Neural cell (in vitro differentiated cells): Measurements from ENCODE around the gene OR14A16.

Source experiments
- EP300 ChIP-seq: fragments of 450-650 bp; conservative IDR thresholded peaks from 2 replicates; pipeline ENCODE4 v1.6.1; 2014; ENCODE audit warnings: antibody characterized with exemption, mild to moderate bottlenecking, moderate library complexity; ENCODE audit not compliant: poor library complexity, severe bottlenecking
- EZH2 ChIP-seq: fragments of 200-600, 300-800 bp; shearing (Covaris generic), sonication (generic); IDR thresholded peaks from 2 replicates; pipeline ENCODE4 v1.6.1; 2014; ENCODE audit warnings: antibody characterized with exemption, low read length, borderline replicate concordance, mild to moderate bottlenecking; ENCODE audit not compliant: insufficient read depth, poor library complexity, severe bottlenecking
- MXI1 ChIP-seq: fragments of 450-650 bp; conservative IDR thresholded peaks from 2 replicates; pipeline ENCODE4 v1.6.1; 2014; ENCODE audit warnings: antibody characterized with exemption, mild to moderate bottlenecking; ENCODE audit not compliant: poor library complexity, severe bottlenecking
- POLR2AphosphoS5 ChIP-seq: IDR thresholded peaks from 2 replicates; pipeline ENCODE4 v1.6.1; 2012
- RAD21 ChIP-seq: fragments of 450-650 bp; conservative IDR thresholded peaks from 2 replicates; pipeline ENCODE4 v1.6.1; 2014; ENCODE audit warnings: antibody characterized with exemption, mild to moderate bottlenecking, moderate library complexity
- SMC3 ChIP-seq: fragments of 450-650 bp; conservative IDR thresholded peaks from 2 replicates; pipeline ENCODE4 v1.6.1; 2014; ENCODE audit warnings: antibody characterized with exemption, mild to moderate bottlenecking, moderate library complexity; ENCODE audit not compliant: poor library complexity
- TAF1 ChIP-seq: IDR thresholded peaks from 2 replicates; pipeline ENCODE4 v1.6.1; 2012; ENCODE audit warnings: low read depth
- TF ChIP-seq, protein P1 (sequence below): fragments of 450-650 bp; IDR thresholded peaks from 2 replicates; pipeline ENCODE4 v1.5.1; 2014; ENCODE audit warnings: antibody characterized with exemption, mild to moderate bottlenecking, moderate library complexity; ENCODE audit not compliant: poor library complexity, severe bottlenecking
- TF ChIP-seq, protein P2 (sequence below): IDR thresholded peaks from 2 replicates; pipeline ENCODE4 v1.6.1; 2012; ENCODE audit warnings: borderline replicate concordance

DNA sequence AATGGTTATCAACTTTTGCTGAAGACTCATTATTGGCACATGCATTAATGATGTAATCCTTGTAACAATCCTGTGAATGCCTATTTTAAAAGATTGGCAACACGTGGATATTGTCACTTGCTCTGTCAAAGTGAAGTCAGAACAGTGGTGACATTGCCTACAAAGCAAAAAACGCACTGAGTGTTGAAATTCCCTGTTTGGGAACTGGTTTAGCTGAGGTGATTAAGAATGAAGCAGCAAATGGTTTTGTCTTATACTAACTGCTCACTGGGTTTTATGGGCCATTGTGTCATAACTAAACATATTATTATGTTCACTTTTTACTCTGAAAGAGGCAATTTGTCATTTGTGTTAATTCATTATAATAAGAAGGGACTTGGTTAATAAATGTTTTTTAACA lies 11.3 kb downstream of the OR14A16 start:
- TF ChIP-seq, protein P1, sequence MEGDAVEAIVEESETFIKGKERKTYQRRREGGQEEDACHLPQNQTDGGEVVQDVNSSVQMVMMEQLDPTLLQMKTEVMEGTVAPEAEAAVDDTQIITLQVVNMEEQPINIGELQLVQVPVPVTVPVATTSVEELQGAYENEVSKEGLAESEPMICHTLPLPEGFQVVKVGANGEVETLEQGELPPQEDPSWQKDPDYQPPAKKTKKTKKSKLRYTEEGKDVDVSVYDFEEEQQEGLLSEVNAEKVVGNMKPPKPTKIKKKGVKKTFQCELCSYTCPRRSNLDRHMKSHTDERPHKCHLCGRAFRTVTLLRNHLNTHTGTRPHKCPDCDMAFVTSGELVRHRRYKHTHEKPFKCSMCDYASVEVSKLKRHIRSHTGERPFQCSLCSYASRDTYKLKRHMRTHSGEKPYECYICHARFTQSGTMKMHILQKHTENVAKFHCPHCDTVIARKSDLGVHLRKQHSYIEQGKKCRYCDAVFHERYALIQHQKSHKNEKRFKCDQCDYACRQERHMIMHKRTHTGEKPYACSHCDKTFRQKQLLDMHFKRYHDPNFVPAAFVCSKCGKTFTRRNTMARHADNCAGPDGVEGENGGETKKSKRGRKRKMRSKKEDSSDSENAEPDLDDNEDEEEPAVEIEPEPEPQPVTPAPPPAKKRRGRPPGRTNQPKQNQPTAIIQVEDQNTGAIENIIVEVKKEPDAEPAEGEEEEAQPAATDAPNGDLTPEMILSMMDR = no peak
- TF ChIP-seq, protein P2, sequence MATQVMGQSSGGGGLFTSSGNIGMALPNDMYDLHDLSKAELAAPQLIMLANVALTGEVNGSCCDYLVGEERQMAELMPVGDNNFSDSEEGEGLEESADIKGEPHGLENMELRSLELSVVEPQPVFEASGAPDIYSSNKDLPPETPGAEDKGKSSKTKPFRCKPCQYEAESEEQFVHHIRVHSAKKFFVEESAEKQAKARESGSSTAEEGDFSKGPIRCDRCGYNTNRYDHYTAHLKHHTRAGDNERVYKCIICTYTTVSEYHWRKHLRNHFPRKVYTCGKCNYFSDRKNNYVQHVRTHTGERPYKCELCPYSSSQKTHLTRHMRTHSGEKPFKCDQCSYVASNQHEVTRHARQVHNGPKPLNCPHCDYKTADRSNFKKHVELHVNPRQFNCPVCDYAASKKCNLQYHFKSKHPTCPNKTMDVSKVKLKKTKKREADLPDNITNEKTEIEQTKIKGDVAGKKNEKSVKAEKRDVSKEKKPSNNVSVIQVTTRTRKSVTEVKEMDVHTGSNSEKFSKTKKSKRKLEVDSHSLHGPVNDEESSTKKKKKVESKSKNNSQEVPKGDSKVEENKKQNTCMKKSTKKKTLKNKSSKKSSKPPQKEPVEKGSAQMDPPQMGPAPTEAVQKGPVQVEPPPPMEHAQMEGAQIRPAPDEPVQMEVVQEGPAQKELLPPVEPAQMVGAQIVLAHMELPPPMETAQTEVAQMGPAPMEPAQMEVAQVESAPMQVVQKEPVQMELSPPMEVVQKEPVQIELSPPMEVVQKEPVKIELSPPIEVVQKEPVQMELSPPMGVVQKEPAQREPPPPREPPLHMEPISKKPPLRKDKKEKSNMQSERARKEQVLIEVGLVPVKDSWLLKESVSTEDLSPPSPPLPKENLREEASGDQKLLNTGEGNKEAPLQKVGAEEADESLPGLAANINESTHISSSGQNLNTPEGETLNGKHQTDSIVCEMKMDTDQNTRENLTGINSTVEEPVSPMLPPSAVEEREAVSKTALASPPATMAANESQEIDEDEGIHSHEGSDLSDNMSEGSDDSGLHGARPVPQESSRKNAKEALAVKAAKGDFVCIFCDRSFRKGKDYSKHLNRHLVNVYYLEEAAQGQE = no peak
- no peak for TF ChIP-seq TAF1
- no peak for TF ChIP-seq EP300
- no peak for TF ChIP-seq RAD21
- no peak for TF ChIP-seq SMC3
- TF ChIP-seq EZH2 = no peak
- no peak for TF ChIP-seq POLR2AphosphoS5
- no peak for TF ChIP-seq MXI1
